Panc1 (cell line): ENCODE measurements around the gene ASMTL. TPM values are rescaled to one million over a fixed set of nuclear protein-coding genes. Genes with fewer than 3 reads are reported as not detected.
A peak's percentile ranks its signal among the peaks of the same experiment; 100 is the strongest.

Source experiments
- ATAC-seq: fragments of 200-7000 bp; cut with Tn5 transposase; 2 replicates; pipeline ENCODE4 v1.9.1; 2020; ENCODE audit warnings: mild to moderate bottlenecking, moderate library complexity
- BruUV-seq: library from RNA; stranded (reverse); fragments of 400-500 nt; replicated peaks from 2 replicates; lab custom pipeline; 2021; lab: Mats Ljungman, UMichigan
- CTCF ChIA-PET: fragments of 300-600 bp; sonication (Branson Sonifier 250); formaldehyde crosslinking; loops from one replicate; lab custom pipeline; 2022; ENCODE audit warnings: antibody characterized with exemption; lab: Charles Lee
- POLR2A ChIA-PET: fragments of 300-600 bp; sonication (Branson Sonifier 250); formaldehyde crosslinking; loops from one replicate; lab custom pipeline; 2022; ENCODE audit warnings: antibody characterized with exemption; lab: Charles Lee
- DNase-seq: peaks from one replicate; pipeline ENCODE4 v3.0.0-alpha.2; 2010; ENCODE audit warnings: low read depth, low spot score
- H3K27ac ChIP-seq: 2 replicates; pipeline ENCODE4 v1.5.1; 2011; ENCODE audit warnings: mild to moderate bottlenecking, low read length, inconsistent platforms
- H3K27me3 ChIP-seq: fragments of 200-500 bp; sonication (Bioruptor generic); 2 replicates; pipeline ENCODE4 v1.6.0; 2014; ENCODE audit warnings: low read length, inconsistent platforms; ENCODE audit not compliant: control insufficient read depth, insufficient read depth
- H3K36me3 ChIP-seq: fragments of 200-500 bp; sonication (Bioruptor generic); 2 replicates; pipeline ENCODE4 v1.5.1; 2014; ENCODE audit warnings: inconsistent platforms, mild to moderate bottlenecking, low read length, moderate library complexity; ENCODE audit not compliant: control insufficient read depth, insufficient read depth
- H3K4me1 ChIP-seq: 2 replicates; pipeline ENCODE4 v1.5.1; 2011; ENCODE audit warnings: inconsistent platforms, mild to moderate bottlenecking, low read length, moderate library complexity; ENCODE audit not compliant: control insufficient read depth, insufficient read depth
- H3K4me3 ChIP-seq, 2 experiments: 2 replicates each; pipeline ENCODE4 v1.5.1; 2011 to 2012; ENCODE audit warnings: low read depth in 2 of 2, low read length in 2 of 2, mild to moderate bottlenecking in 2 of 2, inconsistent platforms in 1 of 2, moderate library complexity in 1 of 2
- H3K9me3 ChIP-seq: fragments of 200-500 bp; sonication (Bioruptor generic); 2 replicates; pipeline ENCODE4 v1.5.1; 2014; ENCODE audit warnings: low read depth, mild to moderate bottlenecking, inconsistent platforms, low read length, moderate library complexity; ENCODE audit not compliant: control insufficient read depth, insufficient read depth
- POLR2AphosphoS5 ChIP-seq: IDR thresholded peaks from 2 replicates; pipeline ENCODE4 v1.6.1; 2012; ENCODE audit warnings: mild to moderate bottlenecking, low read depth, low read length, moderate library complexity
- SIN3A ChIP-seq: IDR thresholded peaks from 2 replicates; pipeline ENCODE4 v1.6.1; 2012; ENCODE audit warnings: low read depth, mild to moderate bottlenecking, low read length, moderate library complexity, borderline replicate concordance; ENCODE audit not compliant: insufficient read depth
- TCF7L2 ChIP-seq: IDR thresholded peaks from 2 replicates; pipeline ENCODE4 v1.6.1; 2011; ENCODE audit warnings: mild to moderate bottlenecking, low read depth, low read length, inconsistent platforms
- in situ Hi-C: cut with HindIII; loops from 2 replicates; pipeline ENCODE4 v1.10.0; 2016; ENCODE audit warnings: low sequenced_read_pairs, low pct_unique_long_range_greater_than_20kb
- intact Hi-C: fragments of 100-400 bp; cut with micrococcal nuclease; formaldehyde crosslinking; loops from one replicate; pipeline ENCODE4 v1.10.0; 2022; ENCODE audit not compliant: unreplicated experiment
- total RNA-seq: library from RNA; stranded (reverse); gene quantifications from one replicate; pipeline ENCODE4 v1.2.1, GENCODE V29; 2021; ENCODE audit not compliant: unreplicated experiment
- TF ChIP-seq, protein P1 (sequence below), 2 experiments: IDR thresholded peaks; 2 replicates each; pipeline ENCODE4 v1.6.1; 2011 to 2012; ENCODE audit warnings: low read depth in 2 of 2, control low read depth in 1 of 2, low read length in 1 of 2, mild to moderate bottlenecking in 1 of 2, moderate library complexity in 1 of 2; ENCODE audit not compliant: insufficient read depth in 1 of 2
- TF ChIP-seq, protein P2 (sequence below): fragments of 450-650 bp; IDR thresholded peaks from 2 replicates; pipeline ENCODE4 v1.5.1; 2017; ENCODE audit warnings: mild to moderate bottlenecking

ASMTL gene
- total RNA-seq, 1 experiment from 2014 or later: 16.5 TPM

DNA sequence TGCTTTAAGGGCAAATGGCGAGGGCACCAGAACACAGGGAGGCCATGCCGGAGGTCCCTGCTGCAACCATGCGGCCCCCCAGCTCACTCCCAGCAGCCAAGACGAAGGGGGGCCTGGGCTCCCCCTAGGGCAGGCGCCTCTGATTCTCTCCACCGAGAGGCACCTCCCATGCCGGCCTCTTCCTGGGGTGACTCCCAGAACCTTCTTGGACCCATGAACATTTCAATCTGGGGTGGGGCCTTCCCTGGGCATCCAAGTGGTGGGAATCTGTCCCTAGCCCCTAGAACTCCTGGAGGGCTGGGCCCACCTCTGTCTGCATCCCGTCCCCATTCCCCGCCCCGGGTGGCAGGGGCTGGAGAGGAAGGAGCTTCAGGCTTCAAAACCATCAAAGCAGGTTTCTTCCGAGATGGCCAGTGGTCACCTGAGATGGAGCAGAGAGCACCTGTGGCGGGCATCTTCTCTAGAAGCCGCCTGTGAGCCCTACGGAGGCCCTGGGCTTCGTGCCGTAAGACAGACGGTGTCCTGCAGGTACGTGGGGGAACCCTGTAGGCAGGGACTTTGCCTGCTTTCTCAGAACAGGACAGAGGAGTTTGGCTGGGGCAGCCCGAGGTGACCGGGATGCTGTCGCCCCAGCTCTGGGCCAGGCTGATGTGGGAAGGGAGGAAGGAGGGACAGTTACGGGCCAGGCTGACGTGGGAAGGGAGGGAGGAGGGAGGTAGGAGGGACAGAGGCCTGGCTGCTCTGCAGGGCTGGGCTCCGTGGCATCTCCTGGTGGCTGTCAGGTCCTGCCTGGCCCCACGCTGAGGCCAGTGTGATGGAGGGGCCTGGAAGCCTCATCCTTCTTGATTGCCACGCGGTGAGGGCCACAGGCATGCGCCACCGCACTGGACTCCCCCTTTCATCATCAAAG, 54.0 kb downstream of the ASMTL start:
- intact Hi-C loops: no loop called here
- H3K36me3 ChIP-seq: no peaks in the 10 kb centered on the region
- 0 out of 2 replicates have a peak, but pooled peaks have one; percentile 33 for ATAC-seq
- no peaks in the 10 kb centered on the region for H3K9me3 ChIP-seq
- peaks cover 3% of the 10 kb centered on the region; the same call in 1 of the 2 replicates for H3K4me1 ChIP-seq
- H3K4me3 ChIP-seq: no peak overlapping the region
- DNase-seq: no peak
- no peak overlapping the region for H3K27ac ChIP-seq
- BruUV-seq: no TSS peak
- in situ Hi-C loops: no loop called here
- no peaks in the 10 kb centered on the region for H3K27me3 ChIP-seq
- TF ChIP-seq, protein P1, sequence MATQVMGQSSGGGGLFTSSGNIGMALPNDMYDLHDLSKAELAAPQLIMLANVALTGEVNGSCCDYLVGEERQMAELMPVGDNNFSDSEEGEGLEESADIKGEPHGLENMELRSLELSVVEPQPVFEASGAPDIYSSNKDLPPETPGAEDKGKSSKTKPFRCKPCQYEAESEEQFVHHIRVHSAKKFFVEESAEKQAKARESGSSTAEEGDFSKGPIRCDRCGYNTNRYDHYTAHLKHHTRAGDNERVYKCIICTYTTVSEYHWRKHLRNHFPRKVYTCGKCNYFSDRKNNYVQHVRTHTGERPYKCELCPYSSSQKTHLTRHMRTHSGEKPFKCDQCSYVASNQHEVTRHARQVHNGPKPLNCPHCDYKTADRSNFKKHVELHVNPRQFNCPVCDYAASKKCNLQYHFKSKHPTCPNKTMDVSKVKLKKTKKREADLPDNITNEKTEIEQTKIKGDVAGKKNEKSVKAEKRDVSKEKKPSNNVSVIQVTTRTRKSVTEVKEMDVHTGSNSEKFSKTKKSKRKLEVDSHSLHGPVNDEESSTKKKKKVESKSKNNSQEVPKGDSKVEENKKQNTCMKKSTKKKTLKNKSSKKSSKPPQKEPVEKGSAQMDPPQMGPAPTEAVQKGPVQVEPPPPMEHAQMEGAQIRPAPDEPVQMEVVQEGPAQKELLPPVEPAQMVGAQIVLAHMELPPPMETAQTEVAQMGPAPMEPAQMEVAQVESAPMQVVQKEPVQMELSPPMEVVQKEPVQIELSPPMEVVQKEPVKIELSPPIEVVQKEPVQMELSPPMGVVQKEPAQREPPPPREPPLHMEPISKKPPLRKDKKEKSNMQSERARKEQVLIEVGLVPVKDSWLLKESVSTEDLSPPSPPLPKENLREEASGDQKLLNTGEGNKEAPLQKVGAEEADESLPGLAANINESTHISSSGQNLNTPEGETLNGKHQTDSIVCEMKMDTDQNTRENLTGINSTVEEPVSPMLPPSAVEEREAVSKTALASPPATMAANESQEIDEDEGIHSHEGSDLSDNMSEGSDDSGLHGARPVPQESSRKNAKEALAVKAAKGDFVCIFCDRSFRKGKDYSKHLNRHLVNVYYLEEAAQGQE (IDR thresholded peaks at IDR 0.05; ENCODE audit: insufficient read depth in 1 of 2, low read depth in 2 of 2, low read length in 1 of 2): no peak
- TF ChIP-seq, protein P2, sequence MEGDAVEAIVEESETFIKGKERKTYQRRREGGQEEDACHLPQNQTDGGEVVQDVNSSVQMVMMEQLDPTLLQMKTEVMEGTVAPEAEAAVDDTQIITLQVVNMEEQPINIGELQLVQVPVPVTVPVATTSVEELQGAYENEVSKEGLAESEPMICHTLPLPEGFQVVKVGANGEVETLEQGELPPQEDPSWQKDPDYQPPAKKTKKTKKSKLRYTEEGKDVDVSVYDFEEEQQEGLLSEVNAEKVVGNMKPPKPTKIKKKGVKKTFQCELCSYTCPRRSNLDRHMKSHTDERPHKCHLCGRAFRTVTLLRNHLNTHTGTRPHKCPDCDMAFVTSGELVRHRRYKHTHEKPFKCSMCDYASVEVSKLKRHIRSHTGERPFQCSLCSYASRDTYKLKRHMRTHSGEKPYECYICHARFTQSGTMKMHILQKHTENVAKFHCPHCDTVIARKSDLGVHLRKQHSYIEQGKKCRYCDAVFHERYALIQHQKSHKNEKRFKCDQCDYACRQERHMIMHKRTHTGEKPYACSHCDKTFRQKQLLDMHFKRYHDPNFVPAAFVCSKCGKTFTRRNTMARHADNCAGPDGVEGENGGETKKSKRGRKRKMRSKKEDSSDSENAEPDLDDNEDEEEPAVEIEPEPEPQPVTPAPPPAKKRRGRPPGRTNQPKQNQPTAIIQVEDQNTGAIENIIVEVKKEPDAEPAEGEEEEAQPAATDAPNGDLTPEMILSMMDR: no peak
- TF ChIP-seq POLR2AphosphoS5 (no peak), SIN3A (no peak), TCF7L2 (no peak)
- ChIA-PET CTCF (no interaction called here), POLR2A (no interaction called here)

DNA sequence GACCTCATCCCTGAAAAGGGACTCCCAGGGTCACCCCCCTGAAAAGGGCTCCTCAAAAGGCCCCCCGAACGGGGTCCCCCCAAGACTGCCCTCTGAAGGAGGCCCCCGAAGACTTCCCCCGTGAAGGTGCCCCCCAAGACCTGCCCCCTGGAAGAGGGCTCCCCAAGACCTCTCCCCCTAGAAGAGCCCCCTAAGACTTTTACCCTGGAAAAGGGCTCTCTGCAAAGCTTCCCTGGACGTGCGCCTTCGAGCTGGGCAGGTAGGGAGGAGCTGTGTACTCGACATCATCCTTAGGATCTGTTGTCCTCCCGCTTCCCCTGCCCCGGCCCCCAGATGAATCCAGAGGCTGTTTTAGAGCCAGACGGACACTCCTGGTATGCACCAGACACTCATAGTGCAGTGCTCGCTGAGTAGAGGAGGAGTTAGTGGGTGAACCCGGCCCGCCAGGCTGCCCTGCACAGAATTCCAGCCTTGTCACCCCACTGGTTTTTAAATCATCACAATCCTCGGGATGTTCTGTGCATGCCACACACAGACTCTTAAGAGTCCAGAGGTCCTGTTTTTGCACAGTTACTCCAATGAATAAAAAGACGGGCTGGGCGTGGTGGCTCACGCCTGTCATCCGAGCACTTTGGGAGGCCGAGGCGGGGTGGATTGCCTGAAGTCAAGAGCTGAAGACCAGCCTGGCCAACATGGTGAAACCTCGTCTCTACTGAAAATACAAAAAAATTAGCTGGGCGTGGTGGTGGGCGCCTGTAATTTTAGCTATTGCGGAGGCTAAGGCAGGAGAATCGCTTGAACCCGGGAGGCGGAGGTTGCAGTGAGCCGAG, 55.1 kb downstream of the ASMTL start:
- Histone ChIP-seq H3K27ac (no peak overlapping the region), H3K4me3 (no peak overlapping the region), H3K9me3 (no peaks in the 10 kb centered on the region), H3K27me3 (no peaks in the 10 kb centered on the region), H3K4me1 (peaks cover 3% of the 10 kb centered on the region; the same call in 1 of the 2 replicates), H3K36me3 (no peaks in the 10 kb centered on the region)
- TF ChIP-seq, protein P1 (IDR thresholded peaks at IDR 0.05; ENCODE audit: insufficient read depth in 1 of 2, low read depth in 2 of 2, low read length in 1 of 2): no peak
- TF ChIP-seq, protein P2: no peak
- TF ChIP-seq POLR2AphosphoS5 (no peak), SIN3A (no peak), TCF7L2 (no peak)
- no TSS peak for BruUV-seq
- intact Hi-C loops: no loop called here
- CTCF ChIA-PET: no interaction called here
- no peak for DNase-seq
- no peak for ATAC-seq
- POLR2A ChIA-PET: no interaction called here
- in situ Hi-C loops: no loop called here
